SK-N-SH treated with all-trans-retinoic acid at 6 μM for 48 hours (cell line): Measurements from ENCODE around the gene MITF.

Experiments used
- ATAC-seq: fragments of 200-7000 bp; cut with Tn5 transposase; 3 replicates; pipeline ENCODE4 v1.9.1; 2020; ENCODE audit warnings: mild to moderate bottlenecking, moderate library complexity
- ARNTL ChIP-seq: fragments of 450-650 bp; formaldehyde crosslinking; IDR thresholded peaks from 2 replicates; pipeline ENCODE4 v1.5.0; 2020; ENCODE audit warnings: low read depth, mild to moderate bottlenecking, moderate library complexity, borderline replicate concordance
- BACH2 ChIP-seq: fragments of 250-450 bp; sonication (Bioruptor Pico); IDR thresholded peaks from 2 replicates; pipeline ENCODE4 v1.9.0; 2021; ENCODE audit warnings: mild to moderate bottlenecking, borderline replicate concordance
- CREB5 ChIP-seq: fragments of 250-450 bp; sonication (Bioruptor Pico); IDR thresholded peaks from 2 replicates; pipeline ENCODE4 v1.5.1; 2020; ENCODE audit warnings: low read depth, mild to moderate bottlenecking, moderate library complexity
- CSDC2 ChIP-seq: fragments of 250-450 bp; sonication (Bioruptor Pico); IDR thresholded peaks from 2 replicates; pipeline ENCODE4 v1.5.0; 2020; ENCODE audit warnings: mild to moderate bottlenecking, moderate library complexity
- CSRNP3 ChIP-seq: fragments of 250-450 bp; sonication (Bioruptor Pico); IDR thresholded peaks from 2 replicates; pipeline ENCODE4 v1.5.1; 2021; ENCODE audit warnings: mild to moderate bottlenecking, moderate library complexity
- ESRRG ChIP-seq: fragments of 250-450 bp; sonication (Bioruptor Pico); IDR thresholded peaks from 2 replicates; pipeline ENCODE4 v1.6.1; 2021; ENCODE audit warnings: mild to moderate bottlenecking
- GLIS3 ChIP-seq: fragments of 250-450 bp; sonication (Bioruptor Pico); IDR thresholded peaks from 2 replicates; pipeline ENCODE4 v1.5.0; 2020; ENCODE audit warnings: mild to moderate bottlenecking, moderate library complexity
- ISL1 ChIP-seq: fragments of 250-450 bp; sonication (Bioruptor Pico); IDR thresholded peaks from 2 replicates; pipeline ENCODE4 v2.1.2; 2022; ENCODE audit warnings: mild to moderate bottlenecking, moderate library complexity
- OSR1 ChIP-seq: fragments of 250-450 bp; sonication (Bioruptor Pico); IDR thresholded peaks from 2 replicates; pipeline ENCODE4 v1.8.0; 2022; ENCODE audit warnings: moderate library complexity, mild to moderate bottlenecking, inconsistent platforms
- PATZ1 ChIP-seq: fragments of 250-450 bp; sonication (Bioruptor Pico); IDR thresholded peaks from 2 replicates; pipeline ENCODE4 v1.8.0; 2020; ENCODE audit warnings: mild to moderate bottlenecking, moderate library complexity, borderline replicate concordance
- POU6F1 ChIP-seq: fragments of 250-450 bp; sonication (Bioruptor Pico); IDR thresholded peaks from 2 replicates; pipeline ENCODE4 v1.8.0; 2021; ENCODE audit warnings: low read depth, mild to moderate bottlenecking, moderate library complexity, borderline replicate concordance
- PPARA ChIP-seq: fragments of 250-450 bp; sonication (Bioruptor Pico); IDR thresholded peaks from 2 replicates; pipeline ENCODE4 v1.5.0; 2020; ENCODE audit warnings: mild to moderate bottlenecking, borderline replicate concordance
- RARB ChIP-seq: fragments of 250-450 bp; sonication (Bioruptor Pico); IDR thresholded peaks from 2 replicates; pipeline ENCODE4 v1.8.0; 2021; ENCODE audit warnings: mild to moderate bottlenecking, moderate library complexity
- SNAI2 ChIP-seq: fragments of 250-450 bp; sonication (Bioruptor Pico); IDR thresholded peaks from 2 replicates; pipeline ENCODE4 v1.5.0; 2020; ENCODE audit warnings: mild to moderate bottlenecking, moderate library complexity
- TCF4 ChIP-seq: fragments of 250-450 bp; sonication (Bioruptor Pico); IDR thresholded peaks from 2 replicates; pipeline ENCODE4 v1.8.0; 2021; ENCODE audit warnings: mild to moderate bottlenecking, moderate library complexity, borderline replicate concordance
- TOX ChIP-seq: fragments of 250-450 bp; sonication (Bioruptor Pico); IDR thresholded peaks from 2 replicates; pipeline ENCODE4 v1.8.0; 2021; ENCODE audit warnings: mild to moderate bottlenecking, moderate library complexity, borderline replicate concordance
- TSHZ2 ChIP-seq: fragments of 250-450 bp; sonication (Bioruptor Pico); IDR thresholded peaks from 2 replicates; pipeline ENCODE4 v1.5.0; 2020; ENCODE audit warnings: mild to moderate bottlenecking, moderate library complexity
- ZC3H10 ChIP-seq: fragments of 250-450 bp; sonication (Bioruptor Pico); IDR thresholded peaks from 2 replicates; pipeline ENCODE4 v1.5.1; 2021; ENCODE audit warnings: mild to moderate bottlenecking, moderate library complexity
- ZFP3 ChIP-seq: fragments of 250-450 bp; sonication (Bioruptor Pico); IDR thresholded peaks from 2 replicates; pipeline ENCODE4 v1.5.0; 2020; ENCODE audit warnings: mild to moderate bottlenecking, moderate library complexity
- ZFP30 ChIP-seq: fragments of 450-650 bp; formaldehyde crosslinking; IDR thresholded peaks from 2 replicates; pipeline ENCODE4 v1.5.0; 2022; ENCODE audit warnings: mild to moderate bottlenecking, moderate library complexity
- ZNF565 ChIP-seq: fragments of 450-650 bp; formaldehyde crosslinking; conservative IDR thresholded peaks from 2 replicates; pipeline ENCODE4 v1.5.0; 2020; ENCODE audit warnings: low read depth, mild to moderate bottlenecking, moderate library complexity
- ZNF70 ChIP-seq: fragments of 450-650 bp; formaldehyde crosslinking; IDR thresholded peaks from 2 replicates; pipeline ENCODE4 v1.5.0; 2020; ENCODE audit warnings: mild to moderate bottlenecking, moderate library complexity
- ZNF8 ChIP-seq: fragments of 450-650 bp; formaldehyde crosslinking; IDR thresholded peaks from 2 replicates; pipeline ENCODE4 v1.5.0; 2020; ENCODE audit warnings: mild to moderate bottlenecking, moderate library complexity

The MITF gene

GRCh38 chr3:69731080-69731479 is 8.2 kb upstream of the MITF start:
- no peak for TF ChIP-seq TOX (CRISPR knock-in tag)
- TF ChIP-seq ARNTL (CRISPR knock-in tag), result no peak
- TF ChIP-seq BACH2 (CRISPR knock-in tag), result no peak
- no peak for TF ChIP-seq CSDC2
- TF ChIP-seq SNAI2 (CRISPR knock-in tag), result no peak
- no peak for TF ChIP-seq ISL1
- TF ChIP-seq ESRRG (CRISPR knock-in tag), result no peak
- TF ChIP-seq ZC3H10 (CRISPR knock-in tag), result no peak
- TF ChIP-seq RARB (CRISPR knock-in tag), result no peak
- TF ChIP-seq PPARA, result no peak
- no peak for TF ChIP-seq ZFP30 (CRISPR knock-in tag)
- TF ChIP-seq OSR1 (CRISPR knock-in tag), result no peak
- no peak for TF ChIP-seq POU6F1 (CRISPR knock-in tag)
- TF ChIP-seq TSHZ2 (CRISPR knock-in tag), result no peak
- TF ChIP-seq GLIS3 (CRISPR knock-in tag), result no peak
- TF ChIP-seq ZFP3 (CRISPR knock-in tag), result no peak
- no peak for TF ChIP-seq ZNF70 (CRISPR knock-in tag)
- no peak for TF ChIP-seq ZNF8
- ATAC-seq, result no peak

GRCh38 chr3:69735893-69736292 is 3.4 kb upstream of the MITF start:
- no peak for ATAC-seq
- no peak for TF ChIP-seq BACH2 (CRISPR knock-in tag)
- TF ChIP-seq PPARA, result no peak
- TF ChIP-seq TOX (CRISPR knock-in tag), result no peak
- no peak for TF ChIP-seq CREB5
- no peak for TF ChIP-seq ZNF70 (CRISPR knock-in tag)
- no peak for TF ChIP-seq ZFP30 (CRISPR knock-in tag)
- TF ChIP-seq TSHZ2 (CRISPR knock-in tag), result no peak

GRCh38 chr3:69737392-69737791 is 1.9 kb upstream of the MITF start:
- no peak for ATAC-seq
- TF ChIP-seq GLIS3 (CRISPR knock-in tag), result no peak
- no peak for TF ChIP-seq CSDC2
- no peak for TF ChIP-seq ZNF565 (CRISPR knock-in tag)
- TF ChIP-seq ISL1, result no peak
- TF ChIP-seq TOX (CRISPR knock-in tag), result no peak
- TF ChIP-seq PPARA, result no peak
- TF ChIP-seq ZFP3 (CRISPR knock-in tag), result no peak
- TF ChIP-seq TCF4 (CRISPR knock-in tag), result no peak
- TF ChIP-seq ZNF8, result no peak
- no peak for TF ChIP-seq ESRRG (CRISPR knock-in tag)
- TF ChIP-seq CSRNP3 (CRISPR knock-in tag), result no peak
- TF ChIP-seq SNAI2 (CRISPR knock-in tag), result no peak
- TF ChIP-seq ZC3H10 (CRISPR knock-in tag), result no peak
- TF ChIP-seq ZFP30 (CRISPR knock-in tag), result no peak
- no peak for TF ChIP-seq CREB5
- no peak for TF ChIP-seq PATZ1 (CRISPR knock-in tag)
- TF ChIP-seq RARB (CRISPR knock-in tag), result no peak
